Activated CD8-positive, alpha-beta T cell treated with anti-CD3 and anti-CD28 coated beads for 36 hours (primary cell): ENCODE data around the gene AGK. TPM values are rescaled to one million over a fixed set of nuclear protein-coding genes. Genes with fewer than 3 reads are reported as not detected.

Experiments
- ATAC-seq: fragments of 200-7000 bp; cut with Tn5 transposase; one replicate; pipeline ENCODE4 v1.10.0; 2021; ENCODE audit warnings: mild to moderate bottlenecking, moderate library complexity
- CTCF ChIA-PET: fragments of 350-600 bp; sonication (Branson Sonifier 250); formaldehyde crosslinking; loops from one replicate; lab custom pipeline; 2021; ENCODE audit warnings: antibody characterized with exemption; lab: Charles Lee
- POLR2A ChIA-PET: fragments of 350-600 bp; sonication (Branson Sonifier 250); formaldehyde crosslinking; loops from one replicate; lab custom pipeline; 2021; ENCODE audit warnings: antibody characterized with exemption; lab: Charles Lee
- DNase-seq: peaks from one replicate; pipeline ENCODE4 v3.0.0-alpha.2; 2020
- H3K27ac Mint-ChIP-seq: one replicate; pipeline ENCODE4 v1.8.0; 2021; ENCODE audit warnings: mild to moderate bottlenecking, mixed read lengths
- H3K27me3 Mint-ChIP-seq: one replicate; pipeline ENCODE4 v1.8.0; 2021; ENCODE audit warnings: mixed read lengths
- H3K36me3 Mint-ChIP-seq: one replicate; pipeline ENCODE4 v1.8.0; 2021; ENCODE audit warnings: low read depth, mixed read lengths
- H3K4me1 Mint-ChIP-seq: one replicate; pipeline ENCODE4 v1.8.0; 2021; ENCODE audit warnings: low read depth, mixed read lengths
- H3K4me3 Mint-ChIP-seq: one replicate; pipeline ENCODE4 v1.8.0; 2021; ENCODE audit warnings: mild to moderate bottlenecking, moderate library complexity, mixed read lengths
- H3K9me3 Mint-ChIP-seq: one replicate; pipeline ENCODE4 v1.8.0; 2021; ENCODE audit warnings: mixed read lengths
- intact Hi-C: fragments of 100-400 bp; cut with micrococcal nuclease; formaldehyde crosslinking; loops from one replicate; pipeline ENCODE4 v1.10.0; 2022
- total RNA-seq, 2 experiments: library from RNA; stranded (reverse); gene quantifications; one replicate each; pipeline ENCODE4 v1.2.3, GENCODE V29; 2021
- TF ChIP-seq, protein P1 (sequence below): fragments of 200-600 bp; IDR thresholded peaks from one replicate; pipeline ENCODE4 v1.8.0; 2022; ENCODE audit warnings: antibody characterized with exemption, mild to moderate bottlenecking

AGK gene
- total RNA-seq, 2 experiments from 2014 or later, result 70.1 to 73.7 TPM

DNA sequence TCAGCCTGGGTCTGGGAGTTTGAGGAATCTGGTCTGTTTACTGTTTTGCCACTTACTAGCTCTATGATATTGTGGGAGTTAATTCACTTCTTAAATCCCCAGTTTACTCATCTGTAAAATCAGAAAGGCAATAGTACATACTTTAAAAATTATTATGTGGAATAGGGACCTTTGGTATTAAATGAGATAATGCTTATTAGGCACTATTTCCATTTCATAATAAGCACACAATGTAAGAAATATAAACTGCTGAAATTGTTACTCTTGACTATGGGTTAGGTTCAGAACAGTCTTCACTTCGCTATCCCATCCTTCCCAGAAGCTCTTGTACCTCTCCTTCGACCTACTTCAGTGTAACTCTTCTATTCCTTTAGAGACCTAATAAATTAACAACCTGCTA is 47.2 kb downstream of the AGK start:
- Mint-ChIP-seq H3K4me3 (no peak overlapping the region), H3K4me1 (peaks cover 12% of the 10 kb centered on the region), H3K9me3 (no peaks in the 10 kb centered on the region), H3K36me3 (peaks cover 42% of the 10 kb centered on the region), H3K27me3 (no peaks in the 10 kb centered on the region), H3K27ac (no peak overlapping the region)
- CTCF ChIA-PET, result no interaction called here
- TF ChIP-seq, protein P1, sequence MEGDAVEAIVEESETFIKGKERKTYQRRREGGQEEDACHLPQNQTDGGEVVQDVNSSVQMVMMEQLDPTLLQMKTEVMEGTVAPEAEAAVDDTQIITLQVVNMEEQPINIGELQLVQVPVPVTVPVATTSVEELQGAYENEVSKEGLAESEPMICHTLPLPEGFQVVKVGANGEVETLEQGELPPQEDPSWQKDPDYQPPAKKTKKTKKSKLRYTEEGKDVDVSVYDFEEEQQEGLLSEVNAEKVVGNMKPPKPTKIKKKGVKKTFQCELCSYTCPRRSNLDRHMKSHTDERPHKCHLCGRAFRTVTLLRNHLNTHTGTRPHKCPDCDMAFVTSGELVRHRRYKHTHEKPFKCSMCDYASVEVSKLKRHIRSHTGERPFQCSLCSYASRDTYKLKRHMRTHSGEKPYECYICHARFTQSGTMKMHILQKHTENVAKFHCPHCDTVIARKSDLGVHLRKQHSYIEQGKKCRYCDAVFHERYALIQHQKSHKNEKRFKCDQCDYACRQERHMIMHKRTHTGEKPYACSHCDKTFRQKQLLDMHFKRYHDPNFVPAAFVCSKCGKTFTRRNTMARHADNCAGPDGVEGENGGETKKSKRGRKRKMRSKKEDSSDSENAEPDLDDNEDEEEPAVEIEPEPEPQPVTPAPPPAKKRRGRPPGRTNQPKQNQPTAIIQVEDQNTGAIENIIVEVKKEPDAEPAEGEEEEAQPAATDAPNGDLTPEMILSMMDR, result no peak
- DNase-seq (no peak), ATAC-seq (no peak)
- intact Hi-C loops, result no loop called here
- POLR2A ChIA-PET, result no interaction called here

GRCh38 chr7:141600168-141601006 is 49.2 kb downstream of the AGK start:
- intact Hi-C loops, result no loop called here
- Mint-ChIP-seq H3K36me3 (peaks cover 37% of the 10 kb centered on the region), H3K27me3 (no peaks in the 10 kb centered on the region), H3K27ac (no peak overlapping the region), H3K9me3 (no peaks in the 10 kb centered on the region), H3K4me3 (no peak overlapping the region), H3K4me1 (peaks cover 5% of the 10 kb centered on the region)
- ChIA-PET CTCF (interaction anchor here (1.5 kb wide), 1 partner anchor 42 kb away, joined by 4 read pairs; no protein-coding TSS in a partner anchor), POLR2A (interaction anchor here (0.8 kb wide), 1 partner anchor 60 kb away, joined by 3 read pairs; no protein-coding TSS in a partner anchor)
- DNase-seq (no peak), ATAC-seq (no peak)
- TF ChIP-seq, protein P1, result no peak

GRCh38 chr7:141609576-141609975 is 58.4 kb downstream of the AGK start:
- peaks cover 52% of the 10 kb centered on the region for H3K36me3 Mint-ChIP-seq
- CTCF ChIA-PET, result no interaction called here

GRCh38 chr7:141610671-141611070 is 59.5 kb downstream of the AGK start:
- no peaks in the 10 kb centered on the region for H3K4me1 Mint-ChIP-seq
- H3K27ac Mint-ChIP-seq, result no peak overlapping the region
- ATAC-seq, result no peak
- ChIA-PET CTCF (interaction anchor here (0.9 kb wide), 1 partner anchor 10 kb away, joined by 3 read pairs; no protein-coding TSS in a partner anchor), POLR2A (no interaction called here)
- peaks cover 47% of the 10 kb centered on the region for H3K36me3 Mint-ChIP-seq
- intact Hi-C loops, result no loop called here
- no peak overlapping the region for H3K4me3 Mint-ChIP-seq
- no peaks in the 10 kb centered on the region for H3K9me3 Mint-ChIP-seq
- TF ChIP-seq, protein P1, result no peak
- H3K27me3 Mint-ChIP-seq, result no peaks in the 10 kb centered on the region
- DNase-seq, result no peak

More at GRCh38 chr7:141609576-141609975, 58.4 kb downstream of the AGK start:
- no peak for DNase-seq
- TF ChIP-seq, protein P1, result no peak
- Mint-ChIP-seq H3K4me1 (no peaks in the 10 kb centered on the region), H3K27ac (no peak overlapping the region), H3K9me3 (no peaks in the 10 kb centered on the region), H3K27me3 (no peaks in the 10 kb centered on the region), H3K4me3 (no peak overlapping the region)
- POLR2A ChIA-PET, result no interaction called here
- no peak for ATAC-seq
- intact Hi-C loops, result no loop called here

GRCh38 chr7:141612861-141613260 is 61.7 kb downstream of the AGK start:
- ChIA-PET CTCF (no interaction called here), POLR2A (no interaction called here)
- intact Hi-C loops, result no loop called here
- Mint-ChIP-seq H3K4me3 (no peak overlapping the region), H3K27ac (no peak overlapping the region), H3K36me3 (peaks cover 48% of the 10 kb centered on the region), H3K9me3 (no peaks in the 10 kb centered on the region), H3K4me1 (no peaks in the 10 kb centered on the region), H3K27me3 (no peaks in the 10 kb centered on the region)
- no peak for DNase-seq
- TF ChIP-seq, protein P1, result no peak
- no peak for ATAC-seq
